NCI-H146 treated with DMSO at 0.1 percent for 48 hours (cell line): ENCODE data around the gene ALX4.
A peak's percentile ranks its signal among the peaks of the same experiment; 100 is the strongest.

ENCODE experiments used
- DNase-seq: peaks from one replicate; lab custom pipeline; 2025; ENCODE audit not compliant: unreplicated experiment; lab: John Stamatoyannopoulos, UW

Gene ALX4

GRCh38 chr11:44301564-44302271 lies 8.2 kb downstream of the ALX4 start:
- DNase-seq: no peak

GRCh38 chr11:44300844-44301563 lies 8.9 kb downstream of the ALX4 start:
- no peak for DNase-seq

GRCh38 chr11:44298862-44299261 lies 11.1 kb downstream of the ALX4 start:
- DNase-seq: no peak

GRCh38 chr11:44290208-44290607 lies 19.7 kb downstream of the ALX4 start:
- DNase-seq: no peak

- no peak for DNase-seq
Measured at GRCh38 chr11:44288133-44288526, 21.8 kb downstream of the ALX4 start.

- no peak for DNase-seq
Measured at GRCh38 chr11:44286911-44287310, 23.0 kb downstream of the ALX4 start.

- DNase-seq: peak; percentile 14
Measured at GRCh38 chr11:44286268-44286880, 23.6 kb downstream of the ALX4 start.

- DNase-seq: no peak
Measured at GRCh38 chr11:44285756-44286155, 24.2 kb downstream of the ALX4 start.

- DNase-seq: no peak
Measured at GRCh38 chr11:44282620-44283019, 27.3 kb downstream of the ALX4 start.

- DNase-seq: no peak
Measured at GRCh38 chr11:44281151-44281550, 28.8 kb downstream of the ALX4 start.

GRCh38 chr11:44280257-44280656 lies 29.7 kb downstream of the ALX4 start:
- DNase-seq: no peak

- no peak for DNase-seq
Measured at GRCh38 chr11:44279483-44279882, 30.5 kb downstream of the ALX4 start.

- no peak for DNase-seq
Measured at GRCh38 chr11:44277196-44278090, 32.5 kb downstream of the ALX4 start.

GRCh38 chr11:44275961-44276550 lies 33.9 kb downstream of the ALX4 start:
- DNase-seq: no peak

- no peak for DNase-seq
Measured at GRCh38 chr11:44275241-44275640, 34.7 kb downstream of the ALX4 start.

GRCh38 chr11:44274404-44274803 lies 35.5 kb downstream of the ALX4 start:
- DNase-seq: no peak

- DNase-seq: no peak
Measured at GRCh38 chr11:44271286-44271685, 38.7 kb downstream of the ALX4 start.

GRCh38 chr11:44270403-44271273 lies 39.3 kb downstream of the ALX4 start:
- no peak for DNase-seq

GRCh38 chr11:44269369-44270351 lies 40.3 kb downstream of the ALX4 start:
- DNase-seq: no peak
